OCI-LY7 (cell line): ENCODE data around the gene CHN1. TPM values are rescaled to one million over a fixed set of nuclear protein-coding genes. Genes with fewer than 3 reads are reported as not detected.

Experiments
- BruUV-seq: library from RNA; stranded (reverse); fragments of 400-500 nt; replicated peaks from 2 replicates; lab custom pipeline; 2021; lab: Mats Ljungman, UMichigan
- CTCF ChIA-PET: fragments of 300-600 bp; sonication (Branson Sonifier 250); formaldehyde crosslinking; loops from one replicate; lab custom pipeline; 2022; ENCODE audit warnings: antibody characterized with exemption; ENCODE audit not compliant: unreplicated experiment; lab: Charles Lee
- POLR2A ChIA-PET: fragments of 300-600 bp; sonication (Branson Sonifier 250); formaldehyde crosslinking; loops from one replicate; lab custom pipeline; 2022; ENCODE audit warnings: antibody characterized with exemption; lab: Charles Lee
- DNase-seq: peaks from one replicate; pipeline ENCODE4 v3.0.0-alpha.2; 2015; ENCODE audit warnings: low spot score
- H2AFZ ChIP-seq: fragments of 200-600 bp; sonication (generic), shearing (Covaris generic); 2 replicates; pipeline ENCODE4 v1.6.1; 2014; ENCODE audit warnings: mild to moderate bottlenecking, antibody characterized with exemption, low read length, moderate library complexity
- H3K27ac ChIP-seq: fragments of 200-600 bp; sonication (generic); 2 replicates; pipeline ENCODE4 v1.5.1; 2014; ENCODE audit warnings: mixed run types, low read depth, mild to moderate bottlenecking, moderate library complexity, low read length, inconsistent platforms; ENCODE audit not compliant: poor library complexity, severe bottlenecking
- H3K36me3 ChIP-seq: fragments of 200-600 bp; sonication (generic); 2 replicates; pipeline ENCODE4 v1.6.1; 2014; ENCODE audit warnings: mild to moderate bottlenecking, antibody characterized with exemption, low read length, moderate library complexity, mixed read lengths; ENCODE audit not compliant: insufficient read depth
- H3K4me1 ChIP-seq: fragments of 200-600 bp; sonication (generic); 2 replicates; pipeline ENCODE4 v1.5.1; 2014; ENCODE audit warnings: mild to moderate bottlenecking, low read length; ENCODE audit not compliant: insufficient read depth, poor library complexity, severe bottlenecking
- H3K4me2 ChIP-seq: fragments of 200-600 bp; sonication (generic); 2 replicates; pipeline ENCODE4 v1.6.1; 2014; ENCODE audit warnings: mild to moderate bottlenecking, low read length
- H3K4me3 ChIP-seq: fragments of 200-600 bp; sonication (generic); 2 replicates; pipeline ENCODE4 v1.5.1; 2014; ENCODE audit warnings: mild to moderate bottlenecking, low read depth, low read length; ENCODE audit not compliant: poor library complexity, severe bottlenecking
- H3K79me2 ChIP-seq: fragments of 200-600 bp; sonication (generic); 2 replicates; pipeline ENCODE4 v1.6.1; 2016; ENCODE audit warnings: low read depth, mild to moderate bottlenecking, low read length, moderate library complexity, mixed read lengths; ENCODE audit not compliant: insufficient read depth
- H3K9me2 ChIP-seq: fragments of 200-600 bp; sonication (generic); 2 replicates; pipeline ENCODE4 v1.6.1; 2016; ENCODE audit warnings: mild to moderate bottlenecking, low read length, mixed read lengths; ENCODE audit not compliant: insufficient read depth
- H3K9me3 ChIP-seq: fragments of 200-600 bp; sonication (generic); 2 replicates; pipeline ENCODE4 v1.6.1; 2014; ENCODE audit warnings: mild to moderate bottlenecking, mixed run types, low read length, mixed read lengths
- H4K20me1 ChIP-seq: fragments of 200-600 bp; sonication (generic); 2 replicates; pipeline ENCODE4 v1.6.1; 2014; ENCODE audit warnings: mild to moderate bottlenecking, antibody characterized with exemption, low read length, moderate library complexity, mixed read lengths; ENCODE audit not compliant: insufficient read depth
- CTCF ChIP-seq: fragments of 200-600 bp; sonication (generic); conservative IDR thresholded peaks from 2 replicates; pipeline ENCODE4 v1.5.1; 2014; ENCODE audit warnings: mild to moderate bottlenecking, antibody characterized with exemption, low read length, moderate library complexity, mixed read lengths
- EZH2phosphoT487 ChIP-seq: fragments of 200-600 bp; sonication (generic); IDR thresholded peaks from 2 replicates; pipeline ENCODE4 v1.6.1; 2018; ENCODE audit warnings: low read depth, borderline replicate concordance, mild to moderate bottlenecking, mixed run types, antibody characterized with exemption, low read length, moderate library complexity, mixed read lengths
- intact Hi-C: fragments of 100-400 bp; cut with micrococcal nuclease; formaldehyde crosslinking; loops from one replicate; pipeline ENCODE4 v1.10.0; 2022; ENCODE audit not compliant: unreplicated experiment
- total RNA-seq, 2 experiments: library from RNA; depleted of rRNA in 1 of 2; stranded (reverse); fragments of >200 nt in 1 of 2; shearing (Covaris generic) in 1 of 2; gene quantifications; 2 replicates each; pipeline ENCODE4 v1.2.3, GENCODE V29; 2014 to 2022

Gene CHN1
- total RNA-seq, 2 experiments from 2014 or later: 0.44 TPM; not detected in 1

GRCh38 chr2:174798801-174799200 is 206.4 kb downstream of the CHN1 start:
- Histone ChIP-seq H3K9me3 (no peaks in the 10 kb centered on the region), H3K4me3 (no peak overlapping the region), H3K4me1 (no peaks in the 10 kb centered on the region), H4K20me1 (no peaks in the 10 kb centered on the region), H2AFZ (no peak overlapping the region), H3K27ac (no peak overlapping the region), H3K36me3 (no peaks in the 10 kb centered on the region), H3K4me2 (no peak overlapping the region), H3K9me2 (no peaks in the 10 kb centered on the region), H3K79me2 (no peaks in the 10 kb centered on the region)
- no peak for DNase-seq
- intact Hi-C loops: no loop called here
- no peak for TF ChIP-seq CTCF
- no peak for TF ChIP-seq EZH2phosphoT487
- POLR2A ChIA-PET: interaction anchor here (0.6 kb wide), 1 partner anchor 17 kb away, joined by 3 read pairs; no protein-coding TSS in a partner anchor
- CTCF ChIA-PET: no interaction called here
- no TSS peak for BruUV-seq

GRCh38 chr2:174797781-174798276 is 207.4 kb downstream of the CHN1 start:
- POLR2A ChIA-PET: interaction anchor here (0.6 to 1.6 kb wide), 2 partner anchors 12 to 252 kb away, joined by 3 read pairs; no protein-coding TSS in a partner anchor
- no peak overlapping the region for H3K4me2 ChIP-seq
- no peaks in the 10 kb centered on the region for H3K9me3 ChIP-seq
- no peaks in the 10 kb centered on the region for H4K20me1 ChIP-seq
- no peaks in the 10 kb centered on the region for H3K79me2 ChIP-seq
- BruUV-seq: no TSS peak
- TF ChIP-seq EZH2phosphoT487 (no peak), CTCF (no peak)
- no peaks in the 10 kb centered on the region for H3K4me1 ChIP-seq
- no peak overlapping the region for H2AFZ ChIP-seq
- no peak for DNase-seq
- H3K27ac ChIP-seq: no peak overlapping the region
- no peak overlapping the region for H3K4me3 ChIP-seq
- CTCF ChIA-PET: no interaction called here
- intact Hi-C loops: no loop called here
- no peaks in the 10 kb centered on the region for H3K36me3 ChIP-seq
- no peaks in the 10 kb centered on the region for H3K9me2 ChIP-seq

GRCh38 chr2:174796319-174796771 is 208.8 kb downstream of the CHN1 start:
- H2AFZ ChIP-seq: no peak overlapping the region
- no peak overlapping the region for H3K4me3 ChIP-seq
- no peaks in the 10 kb centered on the region for H3K4me1 ChIP-seq
- no peaks in the 10 kb centered on the region for H3K36me3 ChIP-seq
- intact Hi-C loops: no loop called here
- H3K9me3 ChIP-seq: no peaks in the 10 kb centered on the region
- H3K27ac ChIP-seq: no peak overlapping the region
- BruUV-seq: no TSS peak
- no peaks in the 10 kb centered on the region for H3K79me2 ChIP-seq
- no peak overlapping the region for H3K4me2 ChIP-seq
- POLR2A ChIA-PET: interaction anchor here (0.6 to 1.6 kb wide), 2 partner anchors 14 to 928 kb away, joined by 3 read pairs; no protein-coding TSS in a partner anchor
- no peak for DNase-seq
- H4K20me1 ChIP-seq: no peaks in the 10 kb centered on the region
- no peaks in the 10 kb centered on the region for H3K9me2 ChIP-seq
- TF ChIP-seq CTCF: no peak
- no peak for TF ChIP-seq EZH2phosphoT487
- CTCF ChIA-PET: no interaction called here
